Placental epithelial cell (primary cell): Measurements from ENCODE around the gene OR52I1. TPM values are rescaled to one million over a fixed set of nuclear protein-coding genes. Genes with fewer than 3 reads are reported as not detected.

Source experiments
- total RNA-seq: library from RNA; depleted of rRNA; stranded (reverse); fragments of >200 nt; gene quantifications from 2 replicates; pipeline ENCODE4 v1.2.3, GENCODE V29; 2012

The OR52I1 gene, protein sequence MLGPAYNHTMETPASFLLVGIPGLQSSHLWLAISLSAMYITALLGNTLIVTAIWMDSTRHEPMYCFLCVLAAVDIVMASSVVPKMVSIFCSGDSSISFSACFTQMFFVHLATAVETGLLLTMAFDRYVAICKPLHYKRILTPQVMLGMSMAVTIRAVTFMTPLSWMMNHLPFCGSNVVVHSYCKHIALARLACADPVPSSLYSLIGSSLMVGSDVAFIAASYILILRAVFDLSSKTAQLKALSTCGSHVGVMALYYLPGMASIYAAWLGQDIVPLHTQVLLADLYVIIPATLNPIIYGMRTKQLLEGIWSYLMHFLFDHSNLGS
- not detected in 2 replicates for total RNA-seq

DNA sequence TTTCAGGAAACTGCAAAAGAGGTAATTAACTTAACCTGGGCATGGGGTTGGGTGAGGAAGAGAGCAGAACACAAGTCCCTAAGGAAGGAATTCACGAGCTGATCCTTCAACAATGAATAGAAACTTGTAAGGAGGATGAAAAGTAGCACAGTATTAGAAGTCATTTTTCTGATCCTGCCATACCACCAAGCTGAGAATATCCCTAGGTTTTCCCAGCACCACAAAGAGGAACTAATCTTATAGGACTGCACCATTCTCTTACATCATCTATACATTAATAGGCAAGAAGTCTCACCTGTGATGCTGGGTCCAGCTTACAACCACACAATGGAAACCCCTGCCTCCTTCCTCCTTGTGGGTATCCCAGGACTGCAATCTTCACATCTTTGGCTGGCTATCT, at the start of gene OR52I1:
Gene OR52I1, plus strand, starts transcription at position 301 of the 400 bp plus-strand sequence. Its CDS starts 0 bp downstream, at position 301.

DNA sequence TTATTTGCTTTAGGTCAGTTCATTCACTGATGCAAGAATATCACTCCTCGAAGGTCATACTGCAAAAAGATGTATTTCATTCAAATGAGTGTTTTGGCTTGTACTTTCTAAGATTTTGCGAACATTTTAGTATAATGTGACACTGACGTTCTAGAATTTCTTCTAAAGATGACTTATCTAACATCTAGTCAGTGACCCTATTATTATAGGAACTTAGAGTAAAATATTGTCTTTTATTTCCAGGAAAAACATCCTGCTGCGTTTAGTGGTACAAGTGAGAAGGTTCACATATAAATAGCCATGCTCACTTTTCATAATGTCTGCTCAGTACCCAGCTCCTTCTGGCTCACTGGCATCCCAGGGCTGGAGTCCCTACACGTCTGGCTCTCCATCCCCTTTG, 48.9 kb upstream of the OR52I1 start, which contains the start of gene OR52M1:
Gene OR52M1, plus strand, starts transcription at position 301 of the 400 bp plus-strand sequence. Its CDS starts 0 bp downstream, at position 301.

DNA sequence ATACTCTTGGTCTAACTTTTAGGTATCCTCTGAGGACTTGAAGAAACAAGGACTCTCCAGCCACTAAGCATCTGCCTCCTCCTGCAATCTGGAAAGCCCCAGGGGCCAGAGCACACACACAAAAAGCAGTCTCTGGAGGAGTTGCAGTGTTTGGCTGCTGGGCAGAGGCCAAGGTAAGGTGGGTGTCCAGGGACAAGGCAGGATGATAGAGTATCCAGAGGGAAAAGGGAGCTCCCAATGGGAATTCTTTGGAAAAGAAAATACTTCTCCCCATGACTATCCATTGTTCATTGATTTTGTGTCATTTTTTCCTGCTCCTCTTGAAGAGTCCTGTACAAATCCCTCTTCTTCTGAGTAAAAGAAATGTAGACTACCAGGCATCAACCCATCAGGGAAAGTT, 12.4 kb upstream of the OR52I1 start, which contains the start of gene OR52I2:
Gene OR52I2, plus strand, starts transcription at position 301 of the 400 bp plus-strand sequence.

GRCh38 chr11:4607781-4608666, 14.2 kb downstream of the OR52I1 start, which contains the start of gene TRIM68:
TSS of gene TRIM68 (minus strand) at chr11:4608231. CDS start at chr11:4605504, 2,727 bp downstream.

GRCh38 chr11:4636962-4637661, 43.3 kb downstream of the OR52I1 start, which contains the start of gene OR51D1:
TSS of gene OR51D1 (plus strand) at chr11:4637477. CDS start at chr11:4639791, 2,314 bp downstream.

DNA sequence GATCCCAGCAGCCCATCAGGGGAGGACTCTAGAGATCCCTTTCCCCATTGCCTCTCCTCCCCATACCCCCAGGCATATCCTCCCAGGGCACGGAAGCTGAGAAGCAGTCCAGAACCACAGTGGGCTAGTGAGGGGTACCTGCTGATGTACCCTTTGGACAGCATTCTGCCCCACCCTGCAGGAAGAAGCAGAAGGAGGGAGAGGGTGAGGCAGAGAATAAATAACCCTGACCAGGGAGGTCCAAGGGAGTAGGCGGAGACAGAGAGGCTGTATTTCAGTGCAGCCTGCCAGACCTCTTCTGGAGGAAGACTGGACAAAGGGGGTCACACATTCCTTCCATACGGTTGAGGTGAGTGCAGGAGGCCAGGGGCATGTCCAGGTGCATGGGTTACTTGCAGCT, 49.8 kb downstream of the OR52I1 start, which contains the start of gene OR51E1:
Gene OR51E1, plus strand, starts transcription at position 301 of the 400 bp plus-strand sequence. CDS start 8,545 bp downstream, outside the sequence.

Other genes starting within 250 kb of the OR52I1 start
- not detected in 2 replicates for gene OR52B4, start 225.7 kb upstream of the OR52I1 start, total RNA-seq
- 21.2 and 31.8 TPM in 2 replicates for gene TRIM21, start 200.3 kb upstream of the OR52I1 start, total RNA-seq
- 0.11 TPM in 1 of 2 replicates, not detected in the other for gene OR52K2, start 144.7 kb upstream of the OR52I1 start, total RNA-seq
- gene OR52K1, start 111.4 kb upstream of the OR52I1 start, total RNA-seq: under 0.01 and 0.33 TPM in 2 replicates
- gene OR52M1, start 48.8 kb upstream of the OR52I1 start, total RNA-seq: not detected in 2 replicates
- not detected in 2 replicates for gene OR52I2, start 12.3 kb upstream of the OR52I1 start, total RNA-seq
- gene TRIM68, start 14.2 kb downstream of the OR52I1 start, total RNA-seq: 13.1 and 16.5 TPM in 2 replicates
- gene OR51D1, start 43.4 kb downstream of the OR52I1 start, total RNA-seq: not detected in 2 replicates
- not detected in 2 replicates for gene OR51E1, start 49.9 kb downstream of the OR52I1 start, total RNA-seq
- not detected in 2 replicates for gene OR51E2, start 103.8 kb downstream of the OR52I1 start, total RNA-seq
- gene MMP26, start 110.7 kb downstream of the OR52I1 start, total RNA-seq: not detected in 2 replicates
- not detected in 2 replicates for gene OR51F1, start 175.9 kb downstream of the OR52I1 start, total RNA-seq
- gene OR52R1, start 210.3 kb downstream of the OR52I1 start, total RNA-seq: not detected in 2 replicates
- not detected in 2 replicates for gene OR51F2, start 227.3 kb downstream of the OR52I1 start, total RNA-seq